Smooth muscle cell (in vitro differentiated cells): Measurements from ENCODE around the gene PRR14L. TPM values are rescaled to one million over a fixed set of nuclear protein-coding genes. Genes with fewer than 3 reads are reported as not detected.
"Not testable (repeated sequence)": the region's sequence is repeated elsewhere in the genome, so short reads cannot be mapped to it uniquely, and the experiment has no call there.

Experiments used
- DNase-seq: peaks from one replicate; lab custom pipeline; 2025; ENCODE audit not compliant: unreplicated experiment; lab: John Stamatoyannopoulos, UW
- H2AFZ ChIP-seq: fragments of 200-600 bp; sonication (generic); 2 replicates; pipeline ENCODE4 v1.6.0; 2016; ENCODE audit warnings: antibody characterized with exemption, low read depth, mild to moderate bottlenecking
- H3F3A ChIP-seq: fragments of 200-600 bp; sonication (generic); 2 replicates; pipeline ENCODE4 v1.6.0; 2017; ENCODE audit warnings: antibody characterized with exemption, low read depth
- H3K27ac ChIP-seq: fragments of 200-600 bp; sonication (generic); 2 replicates; pipeline ENCODE4 v1.5.1; 2016; ENCODE audit warnings: low read depth, mild to moderate bottlenecking
- H3K27me3 ChIP-seq: fragments of 200-600 bp; sonication (generic); 2 replicates; pipeline ENCODE4 v1.6.1; 2016; ENCODE audit warnings: low read depth, mild to moderate bottlenecking
- H3K36me3 ChIP-seq: fragments of 200-600 bp; sonication (generic); 2 replicates; pipeline ENCODE4 v1.5.1; 2016; ENCODE audit warnings: low read depth
- H3K4me1 ChIP-seq: fragments of 200-600 bp; sonication (generic); 2 replicates; pipeline ENCODE4 v1.5.1; 2016; ENCODE audit warnings: low read depth
- H3K4me2 ChIP-seq: fragments of 200-600 bp; sonication (generic); 2 replicates; pipeline ENCODE4 v1.6.0; 2016; ENCODE audit warnings: mild to moderate bottlenecking
- H3K4me3 ChIP-seq: fragments of 200-600 bp; sonication (generic); 2 replicates; pipeline ENCODE4 v1.5.1; 2016; ENCODE audit warnings: mild to moderate bottlenecking
- H3K79me2 ChIP-seq: fragments of 200-600 bp; sonication (generic); 2 replicates; pipeline ENCODE4 v1.6.0; 2016; ENCODE audit warnings: low read depth, mild to moderate bottlenecking
- H3K9ac ChIP-seq: fragments of 200-600 bp; sonication (generic); 2 replicates; pipeline ENCODE4 v1.6.0; 2016; ENCODE audit warnings: low read depth
- H3K9me3 ChIP-seq: fragments of 200-600 bp; sonication (generic); replicated peaks from 2 replicates; pipeline ENCODE4 v1.5.1; 2016; ENCODE audit warnings: low read depth
- H4K20me1 ChIP-seq: fragments of 200-600 bp; sonication (generic); 2 replicates; pipeline ENCODE4 v1.6.0; 2016; ENCODE audit warnings: low read depth
- WGBS: methylation state at CpG from one replicate; pipeline ENCODE4 v1.1.7; 2016; ENCODE audit warnings: low lambda C conversion rate; 5-methylcytosine and 5-hydroxymethylcytosine counted together
- polyA plus RNA-seq: library from polyadenylated mRNA; unstranded; fragments of >200 nt; fragmentation: Nextera tagmentation; extraction: Ambion mirVana; gene quantifications from 2 replicates; pipeline ENCODE4 v1.2.1, GENCODE V29; 2016
- total RNA-seq: library from RNA; depleted of rRNA; stranded (reverse); fragments of >200 nt; gene quantifications from 2 replicates; pipeline ENCODE4 v1.2.3, GENCODE V29; 2014
- TF ChIP-seq, protein P1 (sequence below): fragments of 200-600 bp; sonication (generic); IDR thresholded peaks from 2 replicates; pipeline ENCODE4 v1.5.1; 2017; ENCODE audit warnings: borderline replicate concordance, mild to moderate bottlenecking, antibody characterized with exemption; ENCODE audit not compliant: insufficient read depth, poor library complexity, severe bottlenecking

The PRR14L gene
- total and polyA plus RNA-seq, 2 experiments from 2014 or later, result 9.2 to 20.6 TPM

- no peak overlapping the region for H3K4me3 ChIP-seq
- H3K27me3 ChIP-seq, result no peaks in the 10 kb centered on the region
- H2AFZ ChIP-seq, result no peak overlapping the region
- peaks cover 9% of the 10 kb centered on the region for H3K36me3 ChIP-seq
- no peak overlapping the region for H3K4me2 ChIP-seq
- 84% methylated on average over 4 of the region's 4 CpGs for WGBS
- H3K27ac ChIP-seq, result no peak overlapping the region
- no peak overlapping the region for H3K9ac ChIP-seq
- TF ChIP-seq, protein P1, sequence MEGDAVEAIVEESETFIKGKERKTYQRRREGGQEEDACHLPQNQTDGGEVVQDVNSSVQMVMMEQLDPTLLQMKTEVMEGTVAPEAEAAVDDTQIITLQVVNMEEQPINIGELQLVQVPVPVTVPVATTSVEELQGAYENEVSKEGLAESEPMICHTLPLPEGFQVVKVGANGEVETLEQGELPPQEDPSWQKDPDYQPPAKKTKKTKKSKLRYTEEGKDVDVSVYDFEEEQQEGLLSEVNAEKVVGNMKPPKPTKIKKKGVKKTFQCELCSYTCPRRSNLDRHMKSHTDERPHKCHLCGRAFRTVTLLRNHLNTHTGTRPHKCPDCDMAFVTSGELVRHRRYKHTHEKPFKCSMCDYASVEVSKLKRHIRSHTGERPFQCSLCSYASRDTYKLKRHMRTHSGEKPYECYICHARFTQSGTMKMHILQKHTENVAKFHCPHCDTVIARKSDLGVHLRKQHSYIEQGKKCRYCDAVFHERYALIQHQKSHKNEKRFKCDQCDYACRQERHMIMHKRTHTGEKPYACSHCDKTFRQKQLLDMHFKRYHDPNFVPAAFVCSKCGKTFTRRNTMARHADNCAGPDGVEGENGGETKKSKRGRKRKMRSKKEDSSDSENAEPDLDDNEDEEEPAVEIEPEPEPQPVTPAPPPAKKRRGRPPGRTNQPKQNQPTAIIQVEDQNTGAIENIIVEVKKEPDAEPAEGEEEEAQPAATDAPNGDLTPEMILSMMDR, result no peak
- no peak for DNase-seq
- no peaks in the 10 kb centered on the region for H3F3A ChIP-seq
- H4K20me1 ChIP-seq, result no peaks in the 10 kb centered on the region
- no peaks in the 10 kb centered on the region for H3K79me2 ChIP-seq
- no peaks in the 10 kb centered on the region for H3K4me1 ChIP-seq
- H3K9me3 ChIP-seq, result no peaks in the 10 kb centered on the region
Observed at GRCh38 chr22:31776231-31776630, 26.3 kb upstream of the PRR14L start.

DNA sequence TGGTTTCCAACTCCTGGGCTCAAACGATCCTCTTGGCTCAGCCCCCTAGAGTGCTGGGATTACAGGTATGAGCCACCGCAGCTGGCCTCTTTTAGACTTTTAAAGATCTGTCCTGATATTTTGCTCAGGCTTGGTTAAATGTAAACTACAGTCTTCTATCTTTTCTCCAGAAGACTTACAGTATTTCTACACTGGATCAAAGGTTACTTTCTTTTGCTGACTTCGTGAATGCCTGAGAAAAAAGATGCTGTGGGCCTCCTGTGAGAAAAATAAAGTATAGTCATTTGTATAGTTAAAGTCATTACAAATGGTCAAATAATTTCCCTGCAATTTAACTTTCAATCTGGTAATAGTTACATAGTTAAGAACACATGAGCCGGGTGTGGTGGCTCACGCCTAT lies 23.5 kb upstream of the PRR14L start:
- H3K9ac ChIP-seq, result no peak overlapping the region
- no peaks in the 10 kb centered on the region for H3K9me3 ChIP-seq
- no peak overlapping the region for H3K4me2 ChIP-seq
- H2AFZ ChIP-seq, result no peak overlapping the region
- peaks cover 3% of the 10 kb centered on the region for H3K36me3 ChIP-seq
- H3K4me3 ChIP-seq, result no peak overlapping the region
- WGBS, result 98% methylated on average over 5 of the region's 5 CpGs
- H3K27me3 ChIP-seq, result no peaks in the 10 kb centered on the region
- no peak overlapping the region for H3K27ac ChIP-seq
- H3K79me2 ChIP-seq, result no peaks in the 10 kb centered on the region
- TF ChIP-seq, protein P1, result no peak
- H3F3A ChIP-seq, result no peaks in the 10 kb centered on the region
- no peak for DNase-seq
- H3K4me1 ChIP-seq, result no peaks in the 10 kb centered on the region
- H4K20me1 ChIP-seq, result no peaks in the 10 kb centered on the region

DNA sequence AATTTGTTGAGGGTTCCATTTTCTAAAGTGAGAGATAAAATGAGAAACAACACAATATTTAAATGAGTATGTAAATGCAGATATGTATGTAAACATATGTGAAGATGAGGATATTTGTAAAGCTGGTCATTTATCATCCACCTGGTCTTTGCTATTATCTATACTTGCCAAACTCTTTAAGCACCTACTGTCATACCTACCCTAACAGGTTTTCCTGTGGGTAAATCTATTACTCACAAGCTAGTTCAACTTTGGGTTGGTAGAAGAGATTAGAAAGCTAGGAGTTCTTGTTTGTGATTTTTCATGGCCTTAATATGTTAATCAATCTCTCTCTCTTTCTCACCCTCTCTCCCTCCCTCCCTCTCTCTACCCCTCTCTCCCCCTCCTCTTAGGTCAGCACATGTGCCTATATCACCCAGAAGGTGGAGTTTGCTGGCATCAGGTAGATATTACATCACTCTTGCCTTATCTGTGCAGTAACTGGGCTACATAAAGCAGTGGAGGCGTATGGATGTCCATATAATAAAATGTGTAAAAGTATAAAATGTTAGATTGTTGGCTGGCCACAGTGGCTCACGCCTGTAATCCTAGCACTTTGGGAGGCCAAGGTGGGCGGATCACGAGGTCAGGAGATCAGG lies 18.6 kb upstream of the PRR14L start:
- no peak overlapping the region for H3K4me3 ChIP-seq
- no peaks in the 10 kb centered on the region for H3K4me1 ChIP-seq
- 98% methylated on average over 4 of the region's 4 CpGs for WGBS
- no peaks in the 10 kb centered on the region for H4K20me1 ChIP-seq
- no peak overlapping the region for H3K4me2 ChIP-seq
- no peak overlapping the region for H3K9ac ChIP-seq
- TF ChIP-seq, protein P1, result no peak
- no peaks in the 10 kb centered on the region for H3F3A ChIP-seq
- H3K27ac ChIP-seq, result no peak overlapping the region
- H3K9me3 ChIP-seq, result no peaks in the 10 kb centered on the region
- H3K79me2 ChIP-seq, result no peaks in the 10 kb centered on the region
- no peaks in the 10 kb centered on the region for H3K27me3 ChIP-seq
- H3K36me3 ChIP-seq, result peaks cover 12% of the 10 kb centered on the region
- no peak overlapping the region for H2AFZ ChIP-seq
- DNase-seq, result no peak

DNA sequence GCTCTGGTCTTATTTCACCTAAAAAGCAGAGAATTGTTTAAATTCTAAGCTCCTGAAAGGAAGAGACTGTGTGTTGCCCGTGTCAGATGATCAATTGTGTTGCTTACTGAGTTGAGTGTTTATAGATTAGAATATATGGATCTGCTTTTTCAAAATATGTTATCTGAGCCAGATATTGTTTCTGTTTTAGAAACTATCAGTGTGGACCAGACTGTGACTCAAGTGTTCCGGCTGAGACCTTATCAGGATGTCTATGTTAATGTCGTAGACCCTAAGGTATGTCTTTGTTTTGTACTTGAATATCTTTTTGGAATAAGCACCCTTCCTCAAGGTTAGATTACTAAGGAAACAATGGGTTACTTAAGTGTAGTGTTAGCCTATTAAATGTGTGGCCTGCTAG lies 14.9 kb upstream of the PRR14L start:
- Histone ChIP-seq H3K27me3 (no peaks in the 10 kb centered on the region), H3K9ac (no peak overlapping the region), H3K4me2 (no peak overlapping the region), H3K9me3 (no peaks in the 10 kb centered on the region), H4K20me1 (no peaks in the 10 kb centered on the region), H2AFZ (no peak overlapping the region), H3K79me2 (no peaks in the 10 kb centered on the region), H3K4me3 (no peak overlapping the region), H3K36me3 (peaks cover 9% of the 10 kb centered on the region), H3K4me1 (no peaks in the 10 kb centered on the region), H3F3A (no peaks in the 10 kb centered on the region), H3K27ac (no peak overlapping the region)
- TF ChIP-seq, protein P1, result no peak
- 92% methylated on average over 3 of the region's 3 CpGs for WGBS
- DNase-seq, result no peak

GRCh38 chr22:31758860-31759259 lies 8.9 kb upstream of the PRR14L start:
- H3K27ac ChIP-seq, H3K36me3 ChIP-seq, H3F3A ChIP-seq, H3K27me3 ChIP-seq, H3K79me2 ChIP-seq, H4K20me1 ChIP-seq, H2AFZ ChIP-seq, H3K9ac ChIP-seq, H3K4me2 ChIP-seq, H3K9me3 ChIP-seq, H3K4me1 ChIP-seq, DNase-seq, H3K4me3 ChIP-seq: not testable (repeated sequence)
- whole genome bisulfite sequencing, result 98% methylated on average over 5 of the region's 5 CpGs
